PC-3 (cell line): ENCODE results near the gene DDX39A.

ENCODE experiments used
- EZH2 ChIP-seq: fragments of 300-600 bp; sonication (generic); IDR thresholded peaks from one replicate; pipeline ENCODE4 v1.6.1; 2017; ENCODE audit warnings: antibody characterized with exemption, mild to moderate bottlenecking, low read length; ENCODE audit not compliant: unreplicated experiment
- TF ChIP-seq, protein P1 (sequence below): fragments of 300-600 bp; sonication (generic); conservative IDR thresholded peaks from 2 replicates; pipeline ENCODE4 v1.5.1; 2017; ENCODE audit warnings: antibody characterized with exemption, low read depth, mild to moderate bottlenecking, low read length

DNA sequence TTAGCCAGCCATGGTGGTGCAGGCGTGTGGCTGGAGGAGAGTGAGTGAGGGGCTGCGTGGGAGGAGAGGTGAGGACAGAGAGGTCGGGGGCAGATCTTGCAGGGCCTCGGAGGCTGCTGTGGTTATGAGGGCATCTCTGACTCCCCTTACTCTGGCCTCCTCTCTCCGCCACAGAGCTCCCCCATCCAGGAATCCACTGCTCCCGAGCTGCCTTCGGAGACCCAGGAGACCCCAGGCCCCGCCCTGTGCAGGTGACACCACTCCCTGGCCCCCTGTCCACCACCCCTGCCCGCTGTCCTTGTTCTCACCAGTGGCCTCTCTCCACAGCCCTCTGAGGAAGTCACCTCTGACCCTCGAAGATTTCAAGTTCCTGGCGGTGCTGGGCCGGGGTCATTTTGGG, 48.2 kb upstream of the DDX39A start:
- no peak for TF ChIP-seq EZH2
- TF ChIP-seq, protein P1, sequence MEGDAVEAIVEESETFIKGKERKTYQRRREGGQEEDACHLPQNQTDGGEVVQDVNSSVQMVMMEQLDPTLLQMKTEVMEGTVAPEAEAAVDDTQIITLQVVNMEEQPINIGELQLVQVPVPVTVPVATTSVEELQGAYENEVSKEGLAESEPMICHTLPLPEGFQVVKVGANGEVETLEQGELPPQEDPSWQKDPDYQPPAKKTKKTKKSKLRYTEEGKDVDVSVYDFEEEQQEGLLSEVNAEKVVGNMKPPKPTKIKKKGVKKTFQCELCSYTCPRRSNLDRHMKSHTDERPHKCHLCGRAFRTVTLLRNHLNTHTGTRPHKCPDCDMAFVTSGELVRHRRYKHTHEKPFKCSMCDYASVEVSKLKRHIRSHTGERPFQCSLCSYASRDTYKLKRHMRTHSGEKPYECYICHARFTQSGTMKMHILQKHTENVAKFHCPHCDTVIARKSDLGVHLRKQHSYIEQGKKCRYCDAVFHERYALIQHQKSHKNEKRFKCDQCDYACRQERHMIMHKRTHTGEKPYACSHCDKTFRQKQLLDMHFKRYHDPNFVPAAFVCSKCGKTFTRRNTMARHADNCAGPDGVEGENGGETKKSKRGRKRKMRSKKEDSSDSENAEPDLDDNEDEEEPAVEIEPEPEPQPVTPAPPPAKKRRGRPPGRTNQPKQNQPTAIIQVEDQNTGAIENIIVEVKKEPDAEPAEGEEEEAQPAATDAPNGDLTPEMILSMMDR, result no peak
